Bronchial epithelial cell (primary cell): ENCODE measurements around the gene MAGEF1. TPM values are rescaled to one million over a fixed set of nuclear protein-coding genes. Genes with fewer than 3 reads are reported as not detected.

Experiments
- DNase-seq: peaks from one replicate; pipeline ENCODE4 v3.0.0-alpha.2; 2010; ENCODE audit warnings: low read depth
- FAIRE-seq: peaks from 2 replicates; lab custom pipeline; 2011; peaks lifted over from hg19 to GRCh38; lab: Jason Lieb, UNC
- H3K27me3 ChIP-seq: 2 replicates; pipeline ENCODE4 v1.5.1; 2011; ENCODE audit warnings: low read length; ENCODE audit not compliant: control insufficient read depth, insufficient read depth
- H3K36me3 ChIP-seq: 2 replicates; pipeline ENCODE4 v1.5.1; 2011; ENCODE audit warnings: low read length; ENCODE audit not compliant: control insufficient read depth, insufficient read depth
- H3K4me3 ChIP-seq: 2 replicates; pipeline ENCODE4 v1.5.1; 2011; ENCODE audit warnings: mild to moderate bottlenecking, low read depth, low read length, control low read depth
- CTCF ChIP-seq: IDR thresholded peaks from 2 replicates; pipeline ENCODE4 v1.5.1; 2011; ENCODE audit warnings: mild to moderate bottlenecking, moderate library complexity, low read length, control low read depth, inconsistent platforms; ENCODE audit not compliant: insufficient read depth, severe bottlenecking
- total RNA-seq: library from RNA; depleted of rRNA; stranded (reverse); fragments of >200 nt; gene quantifications from 2 replicates; pipeline ENCODE4 v1.2.1, GENCODE V29; 2014

Gene MAGEF1
- total RNA-seq, 1 donor from 2014 or later = 14.2 TPM

DNA sequence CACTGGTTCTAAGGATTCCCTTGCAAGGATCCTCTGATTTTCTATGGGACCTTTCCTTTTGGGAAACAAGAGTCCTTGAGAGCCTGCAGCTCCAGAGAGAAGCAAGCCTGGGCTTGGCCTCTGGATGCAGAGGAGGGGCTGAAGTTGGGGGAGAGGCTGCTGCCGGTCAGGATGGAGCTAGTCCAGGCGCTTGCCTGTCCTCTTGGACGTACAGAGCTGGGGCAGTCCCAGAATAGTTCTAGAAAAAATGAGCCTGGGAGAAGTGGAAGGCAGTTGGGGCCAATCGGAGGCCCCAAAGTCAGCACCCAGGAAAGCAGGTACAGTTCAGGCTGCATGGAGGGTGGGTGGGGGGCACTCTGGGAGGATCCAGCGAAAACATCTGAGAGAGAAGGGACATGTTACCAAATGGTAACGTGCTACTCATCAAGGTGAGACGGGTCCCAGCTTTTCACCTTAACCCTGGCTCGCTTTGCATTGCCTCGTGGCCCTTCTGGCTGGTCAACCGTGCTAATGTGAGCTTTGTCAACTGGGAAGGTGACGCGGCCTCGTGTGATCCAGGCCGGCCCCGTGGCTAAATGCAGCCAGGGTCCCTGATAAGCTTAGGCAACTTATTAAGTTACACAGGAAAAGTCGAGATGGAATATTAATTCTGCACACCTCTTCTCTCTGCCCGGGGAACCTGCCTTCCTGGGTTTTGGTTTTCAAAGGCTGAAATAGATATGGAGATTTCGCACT lies 38.7 kb upstream of the MAGEF1 start:
- FAIRE-seq (no peak), DNase-seq (no peak)
- Histone ChIP-seq H3K36me3 (no peaks in the 10 kb centered on the region), H3K4me3 (no peak overlapping the region), H3K27me3 (no peaks in the 10 kb centered on the region)
- no peak for TF ChIP-seq CTCF

DNA sequence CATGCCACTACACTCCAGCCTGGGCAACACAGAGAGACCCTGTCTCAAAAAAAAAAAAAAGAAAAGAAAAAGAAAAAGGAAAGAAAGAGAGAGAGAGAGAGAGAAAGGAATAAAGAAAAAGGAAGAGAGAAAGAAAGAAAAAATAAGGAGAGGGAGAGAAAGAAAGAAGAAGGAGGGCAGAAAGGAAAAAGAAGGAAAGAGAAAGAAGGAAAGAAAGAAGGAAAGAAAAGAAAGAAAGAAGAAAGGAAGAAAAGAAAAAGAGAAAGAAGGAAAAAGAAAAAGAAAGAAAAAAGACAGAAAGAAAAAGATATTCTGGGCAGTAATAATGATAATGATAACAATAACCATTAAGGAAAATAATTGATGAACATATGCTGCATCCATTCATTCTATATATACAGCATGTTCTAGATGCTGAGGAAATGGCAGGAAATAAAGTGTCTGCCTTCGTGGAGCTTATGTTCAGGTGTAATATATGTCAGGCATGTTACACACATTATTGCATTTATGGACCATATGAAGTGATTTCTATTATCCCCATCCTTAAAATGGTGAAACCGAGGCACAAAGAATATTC lies 37.4 kb upstream of the MAGEF1 start:
- DNase-seq (no peak), FAIRE-seq (no peak)
- Histone ChIP-seq H3K36me3 (no peaks in the 10 kb centered on the region), H3K4me3 (no peak overlapping the region), H3K27me3 (no peaks in the 10 kb centered on the region)
- TF ChIP-seq CTCF = no peak

- no peaks in the 10 kb centered on the region for H3K36me3 ChIP-seq
- no peaks in the 10 kb centered on the region for H3K27me3 ChIP-seq
- FAIRE-seq (peak; percentile 95), DNase-seq (peak; percentile 52)
- peak; percentile 76 for TF ChIP-seq CTCF
- no peak overlapping the region for H3K4me3 ChIP-seq
Measured at GRCh38 chr3:184748219-184749135, 36.6 kb upstream of the MAGEF1 start.

GRCh38 chr3:184746131-184747120 lies 34.6 kb upstream of the MAGEF1 start:
- Histone ChIP-seq H3K36me3 (no peaks in the 10 kb centered on the region), H3K4me3 (no peak overlapping the region), H3K27me3 (no peaks in the 10 kb centered on the region)
- FAIRE-seq = no peak
- no peak for DNase-seq
- TF ChIP-seq CTCF = no peak

GRCh38 chr3:184745526-184745925 lies 33.7 kb upstream of the MAGEF1 start:
- no peak for DNase-seq
- Histone ChIP-seq H3K27me3 (no peaks in the 10 kb centered on the region), H3K4me3 (no peak overlapping the region), H3K36me3 (no peaks in the 10 kb centered on the region)
- FAIRE-seq = no peak
- no peak for TF ChIP-seq CTCF
